Measurements from ENCODE around the gene C2orf42. TPM values are rescaled to one million over a fixed set of nuclear protein-coding genes. Genes with fewer than 3 reads are reported as not detected.

C2orf42 gene
- total RNA-seq, 1 experiment from 2014 or later: 17.4 TPM

DNA sequence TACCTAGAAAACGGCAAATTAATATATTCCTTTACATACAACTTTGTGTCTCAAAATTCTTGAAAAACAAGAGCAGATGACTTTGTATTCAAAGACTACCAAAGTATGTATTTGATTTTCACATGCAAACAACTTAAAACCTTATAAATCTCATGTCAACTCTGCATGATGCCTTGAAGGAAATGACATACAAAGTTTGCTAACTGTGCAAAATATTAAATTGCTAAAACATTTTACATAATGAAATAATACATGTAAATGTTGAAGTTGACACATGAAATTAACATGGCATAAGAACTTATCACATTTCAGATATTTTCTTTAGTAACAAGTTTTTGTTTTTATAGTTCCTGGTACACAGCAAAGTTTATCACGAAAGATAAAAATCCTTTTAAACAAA is 20.8 kb upstream of the C2orf42 start:
- no peaks in the 10 kb centered on the region for H3K9me3 ChIP-seq (ENCODE audit: control insufficient read depth in 1 of 2, insufficient read depth in 1 of 2, low read depth in 1 of 2, low read length in 2 of 2)
- H3K79me2 ChIP-seq (ENCODE audit: insufficient read depth, low read length): no peaks in the 10 kb centered on the region
- intact Hi-C loops (cut with micrococcal nuclease): no loop called here
- TF ChIP-seq POLR2A (IDR thresholded peaks at IDR 0.05; ENCODE audit: borderline replicate concordance, extremely low read depth, insufficient read depth, insufficient read length) (no peak), EGR1 (IDR thresholded peaks at IDR 0.05; ENCODE audit: low read depth) (no peak), TCF7L2 (IDR thresholded peaks at IDR 0.05; ENCODE audit: borderline replicate concordance, extremely low read depth, insufficient read depth, insufficient read length) (no peak), SP1 (IDR thresholded peaks at IDR 0.05; ENCODE audit: low read depth) (no peak), ZFX (IDR thresholded peaks at IDR 0.05) (no peak), SRF (IDR thresholded peaks at IDR 0.05; ENCODE audit: low read depth) (no peak), CBX3 (IDR thresholded peaks at IDR 0.05; ENCODE audit: low read depth) (no peak), RAD21 (IDR thresholded peaks at IDR 0.05; ENCODE audit: low read depth) (no peak), SIN3A (IDR thresholded peaks at IDR 0.05; ENCODE audit: low read depth) (no peak), FOSL1 (IDR thresholded peaks at IDR 0.05; ENCODE audit: low read depth) (no peak), POLR2AphosphoS5 (IDR thresholded peaks at IDR 0.05; ENCODE audit: low read depth, low read length) (no peak), YY1 (IDR thresholded peaks at IDR 0.05; ENCODE audit: extremely low read depth, insufficient replicate concordance, low read depth, low read length) (no peak), ZNF274 (IDR thresholded peaks at IDR 0.05; ENCODE audit: low read depth, low read length) (no peak)
- TF ChIP-seq, protein P1, sequence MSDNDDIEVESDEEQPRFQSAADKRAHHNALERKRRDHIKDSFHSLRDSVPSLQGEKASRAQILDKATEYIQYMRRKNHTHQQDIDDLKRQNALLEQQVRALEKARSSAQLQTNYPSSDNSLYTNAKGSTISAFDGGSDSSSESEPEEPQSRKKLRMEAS (IDR thresholded peaks at IDR 0.05): no peak
- TF ChIP-seq, protein P2, sequence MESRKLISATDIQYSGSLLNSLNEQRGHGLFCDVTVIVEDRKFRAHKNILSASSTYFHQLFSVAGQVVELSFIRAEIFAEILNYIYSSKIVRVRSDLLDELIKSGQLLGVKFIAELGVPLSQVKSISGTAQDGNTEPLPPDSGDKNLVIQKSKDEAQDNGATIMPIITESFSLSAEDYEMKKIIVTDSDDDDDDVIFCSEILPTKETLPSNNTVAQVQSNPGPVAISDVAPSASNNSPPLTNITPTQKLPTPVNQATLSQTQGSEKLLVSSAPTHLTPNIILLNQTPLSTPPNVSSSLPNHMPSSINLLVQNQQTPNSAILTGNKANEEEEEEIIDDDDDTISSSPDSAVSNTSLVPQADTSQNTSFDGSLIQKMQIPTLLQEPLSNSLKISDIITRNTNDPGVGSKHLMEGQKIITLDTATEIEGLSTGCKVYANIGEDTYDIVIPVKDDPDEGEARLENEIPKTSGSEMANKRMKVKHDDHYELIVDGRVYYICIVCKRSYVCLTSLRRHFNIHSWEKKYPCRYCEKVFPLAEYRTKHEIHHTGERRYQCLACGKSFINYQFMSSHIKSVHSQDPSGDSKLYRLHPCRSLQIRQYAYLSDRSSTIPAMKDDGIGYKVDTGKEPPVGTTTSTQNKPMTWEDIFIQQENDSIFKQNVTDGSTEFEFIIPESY (IDR thresholded peaks at IDR 0.05; ENCODE audit: extremely low read depth, insufficient replicate concordance, low read length): no peak
- TF ChIP-seq, protein P3, sequence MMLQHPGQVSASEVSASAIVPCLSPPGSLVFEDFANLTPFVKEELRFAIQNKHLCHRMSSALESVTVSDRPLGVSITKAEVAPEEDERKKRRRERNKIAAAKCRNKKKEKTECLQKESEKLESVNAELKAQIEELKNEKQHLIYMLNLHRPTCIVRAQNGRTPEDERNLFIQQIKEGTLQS (IDR thresholded peaks at IDR 0.05): no peak
- H3K4me2 ChIP-seq (ENCODE audit: low read length): no peak overlapping the region
- H3K27me3 ChIP-seq (ENCODE audit: insufficient read depth, low read length): no peaks in the 10 kb centered on the region
- no peak overlapping the region for H3K4me3 ChIP-seq (replicated peaks in 1 of 2; ENCODE audit: low read depth in 1 of 2, low read length in 2 of 2)
- peaks cover 17 to 37% of the 10 kb centered on the region in 2 experiments; a peak in 3 of 4 replicates for H3K36me3 ChIP-seq (ENCODE audit: control insufficient read depth in 1 of 2, insufficient read depth in 2 of 2, low read length in 2 of 2)
- ATAC-seq (no peak), DNase-seq (ENCODE audit: low read depth, low spot score) (no peak)
- RAD21 ChIA-PET (ENCODE audit: low non-redundant PET in 1 of 2, low total read pairs in 2 of 2, uncharacterized antibody in 2 of 2, unreplicated experiment in 2 of 2): no interaction called here
- H3K27ac ChIP-seq (ENCODE audit: low read depth, low read length): no peak overlapping the region
- no peaks in the 10 kb centered on the region for H4K20me1 ChIP-seq (ENCODE audit: insufficient read depth)
- H2AFZ ChIP-seq (ENCODE audit: low read depth, low read length, poor library complexity, severe bottlenecking): no peak overlapping the region
- H3K4me1 ChIP-seq (ENCODE audit: control insufficient read depth in 1 of 2, insufficient read depth in 2 of 2, low read length in 2 of 2): no peaks in the 10 kb centered on the region
- H3K9me2 ChIP-seq (ENCODE audit: insufficient read depth): no peaks in the 10 kb centered on the region
- H3K9ac ChIP-seq (ENCODE audit: low read length): no peak overlapping the region
- POLR2A ChIA-PET: no interaction called here
- CTCF ChIA-PET: no interaction called here
- no TSS peak for BruUV-seq (replicated peaks)
